ENCODE measurements around the gene APOA5.

Gene APOA5

DNA sequence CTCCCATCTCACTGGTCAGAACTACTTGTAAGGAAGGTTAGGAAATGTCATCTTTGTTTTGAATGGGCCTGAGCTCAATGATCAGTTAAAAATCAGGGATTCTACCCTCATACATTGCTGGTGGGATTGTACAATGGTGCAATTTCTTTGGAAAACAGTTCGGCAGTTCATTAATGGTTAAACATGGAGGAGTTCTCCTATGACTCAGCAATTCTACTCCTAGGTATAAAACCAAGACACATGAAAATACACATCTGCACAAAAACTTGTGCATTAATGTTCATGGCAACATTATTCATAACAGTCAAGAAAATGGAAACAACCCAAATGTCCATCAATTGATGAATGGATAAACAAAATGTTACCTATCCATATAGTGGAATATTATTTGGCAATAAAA is 4.9 kb upstream of the APOA5 start:
- DNase-seq: no peak

- no peak for DNase-seq
These were observed 3.2 kb upstream of the APOA5 start for GRCh38 chr11:116794851-116795250.

DNA sequence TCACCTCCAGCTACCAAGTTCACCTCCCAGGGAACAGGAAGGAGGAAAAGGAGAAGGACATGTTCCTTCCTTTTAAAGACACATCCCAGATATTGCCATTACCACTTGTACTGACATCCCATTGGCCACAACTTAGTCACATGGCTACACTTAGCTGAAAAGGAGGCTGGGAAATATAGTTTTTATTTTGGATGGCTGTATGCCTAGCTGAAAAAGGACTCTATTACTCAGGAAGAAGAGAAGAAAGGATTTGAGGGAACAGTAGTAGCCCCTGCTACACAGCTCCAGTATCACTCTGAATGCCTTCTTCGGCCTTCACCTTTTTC is 2.1 kb upstream of the APOA5 start:
- no peak for DNase-seq

- no peak for DNase-seq
These were observed 1.4 kb upstream of the APOA5 start for GRCh38 chr11:116792869-116793771.

- no peak for DNase-seq
These were observed 627 bp upstream of the APOA5 start for GRCh38 chr11:116792144-116792868.

GRCh38 chr11:116791002-116791812 is 472 bp downstream of the APOA5 start:
- DNase-seq: peak; percentile 83

DNA sequence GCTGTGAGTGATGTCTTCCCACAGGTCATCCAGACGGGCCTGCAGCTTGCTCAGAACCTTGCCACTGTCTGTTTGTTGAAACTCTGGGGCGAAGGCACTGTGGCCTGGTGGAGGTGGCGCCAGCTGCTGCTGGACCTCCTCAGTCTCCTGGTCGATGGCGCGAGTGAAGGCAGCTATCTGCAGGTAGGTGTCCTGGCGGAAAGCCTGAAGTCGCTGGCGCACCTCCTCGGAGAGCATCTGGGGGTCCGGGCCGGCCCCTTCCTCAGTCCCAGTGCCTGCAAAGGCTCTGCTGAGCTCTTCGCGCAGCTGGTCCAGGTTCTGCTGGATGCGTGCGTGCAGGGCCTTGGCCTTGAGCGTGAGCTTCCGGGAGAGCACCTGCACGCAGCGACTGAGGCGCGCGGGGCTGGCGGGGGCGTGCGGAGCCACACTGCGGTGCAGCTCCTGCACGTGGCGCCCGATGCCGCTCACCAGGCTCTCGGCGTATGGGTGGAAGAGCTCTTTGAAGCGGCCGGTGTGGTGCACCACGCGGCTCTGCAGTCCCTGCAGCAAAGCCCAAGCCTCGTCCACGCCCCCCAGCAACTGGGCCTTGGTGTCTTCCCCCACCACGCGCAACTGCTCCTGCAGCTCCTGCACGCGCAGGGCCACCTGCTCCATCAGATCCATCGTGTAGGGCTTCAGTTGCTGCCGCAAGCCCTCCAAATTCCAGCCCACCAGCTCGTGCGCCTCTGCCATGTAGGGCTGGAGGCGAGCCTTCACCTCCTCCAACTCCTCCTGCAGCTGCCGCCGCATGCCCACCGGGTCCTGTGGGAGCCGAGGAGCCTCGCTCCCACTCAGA is 1.3 kb downstream of the APOA5 start:
- no peak for DNase-seq

DNA sequence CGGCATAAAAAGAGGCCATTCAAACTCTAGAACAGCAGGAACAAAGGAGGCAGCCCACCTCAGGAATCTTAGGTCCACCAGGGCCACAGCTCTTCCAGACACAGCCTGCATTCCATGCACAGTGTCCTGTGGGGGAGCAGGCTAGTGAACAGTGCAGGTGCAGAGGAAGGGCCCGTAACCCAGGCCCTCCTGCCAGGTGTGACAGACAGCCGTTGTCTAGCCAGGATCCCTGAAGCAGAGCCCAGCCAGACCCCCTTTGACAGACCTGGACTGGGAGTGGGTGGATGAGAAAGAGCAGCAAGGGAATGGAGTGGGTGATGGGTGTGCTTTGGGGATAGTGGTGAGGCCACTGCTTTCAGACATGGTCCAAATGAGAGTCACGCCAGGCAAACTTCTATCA is 2.7 kb downstream of the APOA5 start:
- DNase-seq: no peak

DNA sequence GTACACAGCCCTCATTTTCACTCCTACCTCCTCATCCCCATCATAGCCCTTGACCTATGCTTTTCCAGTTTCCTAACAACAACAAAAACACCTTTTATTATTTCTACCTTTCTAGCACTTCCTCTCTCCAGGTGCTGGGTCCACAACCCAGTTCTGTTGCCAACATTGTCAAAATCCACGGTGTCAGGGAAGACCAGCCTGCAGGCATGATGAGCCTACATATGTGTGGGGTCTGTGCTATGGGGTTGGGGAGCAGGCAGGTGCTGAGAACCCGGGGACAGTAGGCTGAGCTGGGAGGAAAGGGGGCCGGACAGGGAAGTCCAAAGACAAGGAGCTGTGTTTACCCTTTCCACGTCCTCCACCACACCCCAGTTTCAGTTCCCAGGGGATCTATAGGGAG is 3.1 kb downstream of the APOA5 start:
- DNase-seq: no peak

- peak; percentile 88 for DNase-seq
These were observed 3.7 kb downstream of the APOA5 start, which contains the start of gene ZPR1 for GRCh38 chr11:116787786-116788486. Gene ZPR1 (minus strand): TSS chr11:116788023. CDS start chr11:116787990, 33 bp downstream.

GRCh38 chr11:116787436-116787785 is 4.3 kb downstream of the APOA5 start:
- DNase-seq: peak; percentile 5

- DNase-seq: no peak
These were observed 4.7 kb downstream of the APOA5 start for GRCh38 chr11:116786966-116787365.

GRCh38 chr11:116786326-116786725 is 5.4 kb downstream of the APOA5 start:
- DNase-seq: no peak

DNA sequence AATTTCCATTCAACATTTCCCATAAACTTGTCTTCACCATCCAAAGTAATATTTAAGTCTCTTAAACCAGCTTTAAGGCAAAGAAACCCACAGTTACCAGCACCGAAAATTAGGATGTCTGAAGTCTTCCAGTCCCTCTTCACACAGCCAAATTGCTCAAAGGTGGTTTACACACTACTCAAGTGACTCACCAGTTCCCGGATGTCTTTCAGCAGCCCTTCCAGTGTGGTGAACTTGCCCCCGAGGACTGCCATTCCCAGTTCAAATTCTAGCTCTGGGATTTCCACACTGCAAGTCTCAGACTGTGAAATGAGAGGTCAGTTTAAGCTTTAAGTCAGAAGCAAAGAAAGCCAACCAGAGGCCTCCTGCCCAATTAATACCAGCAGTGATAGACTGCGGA is 9.0 kb downstream of the APOA5 start:
- DNase-seq: no peak

GRCh38 chr11:116778556-116778955 is 13.1 kb downstream of the APOA5 start:
- DNase-seq: no peak

GRCh38 chr11:116777056-116777455 is 14.6 kb downstream of the APOA5 start:
- no peak for DNase-seq

GRCh38 chr11:116776522-116776984 is 15.1 kb downstream of the APOA5 start:
- DNase-seq: no peak

DNA sequence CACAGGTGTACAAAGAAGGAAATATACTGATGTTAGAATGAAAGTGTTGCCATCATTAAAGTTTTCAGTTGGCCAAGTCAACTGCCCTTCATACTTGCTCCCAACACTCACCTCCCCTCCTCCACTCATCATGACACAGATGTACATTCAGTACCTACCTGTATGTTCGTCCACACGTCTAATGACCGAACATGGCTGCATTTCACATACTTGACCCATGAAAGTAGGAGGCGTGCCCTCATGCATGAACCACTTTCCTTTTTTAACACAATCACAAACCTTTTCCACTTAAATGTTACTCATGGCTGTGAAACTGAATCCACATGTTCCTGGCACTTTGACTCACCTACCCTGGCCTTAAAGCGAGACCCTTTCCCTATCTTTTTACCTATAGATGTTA is 15.7 kb downstream of the APOA5 start:
- DNase-seq: no peak

GRCh38 chr11:116774661-116775060 is 17.0 kb downstream of the APOA5 start:
- no peak for DNase-seq

DNA sequence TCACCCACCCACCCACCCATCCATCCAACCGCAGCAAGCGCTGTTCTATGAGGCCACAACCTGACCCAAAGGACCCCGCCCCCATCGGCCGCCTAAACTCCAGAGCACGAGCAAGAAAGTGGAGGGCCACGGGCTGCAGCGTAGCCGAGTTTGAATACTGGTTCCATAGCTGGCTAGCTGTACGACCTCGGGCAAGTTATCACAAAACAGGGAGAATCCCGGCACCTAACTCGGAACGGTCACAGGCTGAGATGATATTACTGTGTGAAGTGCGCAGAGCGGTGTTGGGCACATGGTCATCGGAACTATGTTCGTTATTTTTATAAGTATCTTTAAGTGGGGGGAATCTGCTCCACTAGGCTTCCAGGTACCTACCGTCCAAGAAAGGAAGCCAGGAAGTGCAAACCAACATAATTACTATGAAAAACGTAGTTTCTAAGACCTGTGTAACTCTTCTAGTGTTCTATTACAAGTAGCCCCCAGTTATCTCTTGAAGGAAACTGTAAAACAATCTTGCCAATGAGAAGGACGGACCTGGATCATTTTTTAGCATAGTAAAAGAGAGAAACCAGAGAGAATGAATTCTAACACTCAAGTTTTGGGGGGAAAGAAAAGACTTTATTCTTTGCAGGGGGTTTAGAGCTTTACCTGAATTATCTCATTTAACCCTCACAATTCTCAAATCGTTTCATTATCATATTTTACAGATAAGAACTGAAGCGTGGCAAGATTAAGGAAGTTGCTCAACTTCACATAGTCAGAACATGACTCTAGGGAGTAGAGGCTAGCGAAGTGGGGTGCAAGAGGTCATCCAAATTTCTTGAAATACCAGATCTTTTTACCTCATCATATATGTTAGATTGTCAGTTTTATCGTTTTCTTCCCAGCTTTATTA is 18.2 kb downstream of the APOA5 start:
- no peak for DNase-seq
